ENCODE data around the gene LIN28B.
A peak's percentile ranks its signal among the peaks of the same experiment; 100 is the strongest.
"Not testable (repeated sequence)": the region's sequence is repeated elsewhere in the genome, so short reads cannot be mapped to it uniquely, and the experiment has no call there.

The LIN28B gene, protein sequence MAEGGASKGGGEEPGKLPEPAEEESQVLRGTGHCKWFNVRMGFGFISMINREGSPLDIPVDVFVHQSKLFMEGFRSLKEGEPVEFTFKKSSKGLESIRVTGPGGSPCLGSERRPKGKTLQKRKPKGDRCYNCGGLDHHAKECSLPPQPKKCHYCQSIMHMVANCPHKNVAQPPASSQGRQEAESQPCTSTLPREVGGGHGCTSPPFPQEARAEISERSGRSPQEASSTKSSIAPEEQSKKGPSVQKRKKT

DNA sequence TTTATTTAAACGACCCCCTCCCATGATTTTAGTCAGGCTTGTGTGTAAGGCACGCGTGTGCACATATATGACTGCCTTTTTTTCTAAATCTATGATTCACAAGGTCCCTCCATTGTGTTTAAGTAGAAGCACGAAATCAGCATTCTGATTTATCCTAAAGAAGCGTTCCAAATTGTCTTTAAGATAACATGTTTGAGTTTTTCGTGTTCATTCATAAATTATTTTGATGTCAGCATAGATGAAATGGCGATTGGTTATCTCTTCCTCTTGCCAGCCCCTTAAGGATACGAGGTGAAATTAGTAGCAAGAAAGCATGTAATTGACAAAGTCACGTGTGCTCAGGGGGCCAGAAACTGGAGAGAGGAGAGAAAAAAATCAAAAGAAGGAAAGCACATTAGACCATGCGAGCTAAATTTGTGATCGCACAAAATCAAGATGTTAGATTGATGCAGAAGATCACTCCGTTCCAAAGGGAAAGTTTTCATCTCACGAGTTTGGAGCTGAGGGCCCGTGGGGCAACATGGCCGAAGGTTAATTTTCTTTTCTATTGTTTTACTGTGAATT is at the start of gene LIN28B:
Gene LIN28B (plus strand): TSS at position 377 of the 564 bp plus-strand sequence. CDS start 144 bp downstream, at position 521.
- DNase-seq (ENCODE audit: low spot score) = peak; percentile 92

DNA sequence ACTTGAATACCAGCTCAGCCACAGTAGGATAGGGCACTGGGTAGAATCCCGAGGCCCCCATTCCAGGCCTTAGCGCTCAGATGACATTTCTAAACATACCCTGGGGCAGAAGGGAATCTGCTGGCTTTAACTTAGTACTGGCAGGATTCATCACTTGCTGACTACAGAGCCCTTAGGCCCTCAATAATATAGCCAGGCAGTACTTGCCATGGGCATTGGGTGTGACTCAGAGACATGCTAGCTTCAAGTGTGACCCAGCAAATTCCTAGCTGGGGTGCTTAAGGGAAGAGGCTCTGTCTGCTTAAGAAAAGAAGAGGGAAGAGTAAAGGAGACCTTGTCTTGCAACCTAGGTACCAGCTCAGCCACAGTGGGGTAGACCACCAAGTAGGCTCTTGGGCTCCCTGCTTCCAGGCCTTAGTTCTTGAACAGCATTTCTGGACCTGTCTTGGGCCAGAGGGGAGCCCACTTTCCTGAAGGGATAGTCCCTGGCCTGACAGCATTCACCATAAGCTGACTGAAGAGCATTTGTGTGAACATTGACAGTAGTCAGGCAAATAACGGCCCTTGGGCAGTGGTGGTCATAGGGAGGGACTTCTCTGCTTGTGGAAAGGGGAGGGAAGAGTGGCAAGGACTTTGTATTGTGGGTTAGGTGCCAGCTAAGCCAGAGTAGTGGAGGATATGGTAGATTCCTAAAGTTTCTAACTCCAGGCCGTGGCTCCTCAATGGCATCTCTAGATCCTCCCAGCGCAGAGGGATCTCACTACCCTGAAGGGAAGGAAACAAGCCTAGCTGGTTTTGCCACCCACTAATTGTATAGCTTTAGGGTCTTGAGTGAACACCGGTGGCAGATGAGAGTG is 48.6 kb upstream of the LIN28B start:
- DNase-seq (ENCODE audit: low spot score) = no peak

DNA sequence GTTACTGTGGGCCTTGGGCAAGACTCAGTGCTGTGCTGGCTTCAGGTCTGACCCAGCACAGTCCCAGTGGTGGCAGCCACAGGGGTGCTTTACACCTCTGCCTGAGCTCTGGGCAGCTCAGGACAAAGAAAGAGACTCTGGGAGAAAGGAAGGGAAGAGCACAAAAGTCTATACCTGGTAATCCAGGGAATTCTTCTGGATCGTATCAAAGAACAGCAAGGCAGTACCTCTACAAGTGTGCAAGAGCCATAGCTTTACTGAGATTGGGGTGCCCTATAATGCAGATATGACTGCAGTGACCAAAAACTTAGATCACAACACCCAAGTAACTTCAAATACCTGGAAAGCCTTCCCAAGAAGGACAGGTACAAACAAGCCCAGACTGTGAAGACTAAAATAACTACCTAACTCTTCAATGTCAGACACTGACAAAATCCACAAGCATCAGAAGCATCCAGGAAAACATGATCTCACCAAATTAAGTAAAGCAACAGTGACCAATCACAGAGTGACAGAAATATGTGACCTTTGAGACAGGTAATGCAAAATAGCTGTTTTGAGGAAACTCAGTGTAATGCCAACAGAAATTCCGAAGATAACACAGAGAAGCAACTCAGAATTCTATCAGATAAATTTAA is 47.9 kb upstream of the LIN28B start:
- no peak for DNase-seq (ENCODE audit: low spot score)

DNA sequence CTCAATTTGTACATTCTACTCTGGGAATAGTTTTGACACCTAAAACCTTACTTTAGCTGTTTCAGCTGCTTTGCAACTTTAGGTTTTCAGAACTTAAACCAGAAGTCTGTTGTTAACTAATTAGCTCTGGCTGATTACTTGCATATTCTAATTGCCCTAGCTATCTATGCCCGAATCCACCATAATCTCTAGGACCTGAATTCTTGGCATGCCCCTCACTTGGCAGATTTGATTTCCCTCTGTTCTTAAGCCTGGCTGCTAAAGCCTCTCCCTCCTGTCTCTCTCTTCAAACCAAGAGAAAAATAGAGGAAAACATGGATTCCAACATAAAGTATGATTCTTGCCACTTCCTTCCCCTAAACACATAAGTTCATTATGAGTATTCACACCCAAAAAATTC is 35.0 kb upstream of the LIN28B start:
- no peak for DNase-seq (ENCODE audit: low spot score)

DNA sequence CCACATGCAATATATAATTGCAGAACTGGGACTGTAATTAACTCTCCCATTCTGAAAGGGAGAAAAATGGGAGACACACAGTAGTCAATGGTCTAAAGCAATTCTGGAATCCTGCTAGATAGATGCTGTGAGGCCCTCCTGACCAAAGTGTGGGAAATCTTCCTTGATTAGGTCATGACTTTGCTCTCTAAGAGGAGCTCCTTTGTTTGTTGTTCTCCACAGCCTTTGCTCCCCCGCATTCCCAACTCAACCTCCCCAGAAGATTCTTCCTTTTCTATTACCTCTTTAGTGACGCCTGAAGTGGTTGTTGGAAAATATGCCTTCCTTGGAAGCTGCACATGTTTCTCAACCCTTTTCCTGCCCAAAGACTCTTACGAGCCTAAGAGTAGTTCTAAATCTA is 28.8 kb upstream of the LIN28B start:
- DNase-seq (ENCODE audit: low spot score) = no peak

DNA sequence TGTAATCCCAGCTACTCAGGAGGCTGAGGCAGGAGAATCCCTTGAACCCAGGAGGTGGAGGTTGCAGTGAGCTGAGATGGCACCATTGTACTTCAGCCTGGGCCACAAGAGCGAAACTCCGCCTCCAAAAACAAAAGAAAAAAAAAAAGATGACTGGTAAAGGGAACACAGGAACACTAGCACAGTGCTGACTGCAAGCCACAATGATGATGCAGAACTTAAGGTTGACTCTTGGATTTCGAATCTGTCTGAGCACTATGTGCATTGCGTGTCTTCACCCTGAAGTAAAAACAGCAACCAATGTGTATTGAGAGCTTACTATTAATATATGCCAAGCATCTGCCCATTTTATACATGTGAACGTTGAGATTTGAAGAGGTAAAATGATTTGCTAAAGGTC is 27.6 kb upstream of the LIN28B start:
- DNase-seq (ENCODE audit: low spot score) = no peak

DNA sequence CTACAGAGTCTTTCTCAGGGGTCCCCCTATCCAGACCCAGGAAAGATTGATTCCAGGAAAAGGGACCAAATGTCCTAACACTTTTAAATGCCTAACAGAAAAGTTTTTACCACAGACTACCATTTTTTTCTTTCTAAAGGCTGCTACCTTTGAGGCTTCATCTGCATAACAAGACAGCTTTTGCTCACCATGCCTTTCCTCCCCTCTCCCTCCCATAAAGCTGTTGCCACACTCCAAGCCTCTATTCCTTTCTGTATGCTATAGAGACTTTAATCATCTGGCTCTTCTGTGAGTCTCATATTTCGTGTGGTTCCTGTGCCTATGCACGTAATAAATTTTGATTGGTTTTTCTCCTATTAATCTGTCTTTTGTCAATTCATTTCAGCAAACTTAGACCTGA is 26.0 kb upstream of the LIN28B start:
- no peak for DNase-seq (ENCODE audit: low spot score)

DNA sequence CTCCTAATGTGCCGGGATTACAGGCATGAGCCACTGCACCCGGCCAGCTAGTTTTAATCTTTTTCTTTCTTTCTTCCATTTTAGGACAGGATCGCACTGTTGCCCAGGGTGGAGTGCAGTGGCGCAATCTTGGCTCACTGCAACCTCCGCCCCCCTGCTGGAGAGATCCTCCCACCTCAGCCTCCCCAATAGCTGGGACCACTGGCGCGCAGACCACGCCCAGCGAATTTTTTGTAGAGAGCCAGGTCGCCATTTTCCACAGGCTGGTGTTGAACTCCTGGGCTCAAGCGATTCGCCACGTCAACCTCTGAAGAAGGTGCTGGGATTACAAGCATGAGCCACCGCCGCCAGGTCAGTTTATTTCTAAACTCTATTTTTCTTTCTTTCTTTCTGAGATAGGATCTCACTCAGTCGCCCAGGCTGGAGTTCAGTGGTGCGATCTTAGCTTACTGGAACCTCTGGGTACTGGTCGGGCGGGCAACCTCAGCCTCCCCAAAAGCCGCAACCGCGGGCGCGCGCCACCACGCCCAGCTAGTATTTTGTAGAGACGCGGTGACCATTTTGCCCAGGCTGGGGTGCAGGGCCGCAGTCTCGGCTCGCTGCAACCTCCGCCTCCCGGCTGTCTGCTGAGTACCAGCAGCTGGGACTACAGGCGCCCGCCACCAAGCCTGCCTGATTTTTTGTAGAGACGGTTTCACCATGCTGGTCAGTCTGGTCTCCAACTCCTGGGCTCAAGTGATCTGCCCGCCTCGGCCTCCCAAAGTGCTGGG is 20.0 kb upstream of the LIN28B start:
- DNase-seq (ENCODE audit: low spot score) = no peak

DNA sequence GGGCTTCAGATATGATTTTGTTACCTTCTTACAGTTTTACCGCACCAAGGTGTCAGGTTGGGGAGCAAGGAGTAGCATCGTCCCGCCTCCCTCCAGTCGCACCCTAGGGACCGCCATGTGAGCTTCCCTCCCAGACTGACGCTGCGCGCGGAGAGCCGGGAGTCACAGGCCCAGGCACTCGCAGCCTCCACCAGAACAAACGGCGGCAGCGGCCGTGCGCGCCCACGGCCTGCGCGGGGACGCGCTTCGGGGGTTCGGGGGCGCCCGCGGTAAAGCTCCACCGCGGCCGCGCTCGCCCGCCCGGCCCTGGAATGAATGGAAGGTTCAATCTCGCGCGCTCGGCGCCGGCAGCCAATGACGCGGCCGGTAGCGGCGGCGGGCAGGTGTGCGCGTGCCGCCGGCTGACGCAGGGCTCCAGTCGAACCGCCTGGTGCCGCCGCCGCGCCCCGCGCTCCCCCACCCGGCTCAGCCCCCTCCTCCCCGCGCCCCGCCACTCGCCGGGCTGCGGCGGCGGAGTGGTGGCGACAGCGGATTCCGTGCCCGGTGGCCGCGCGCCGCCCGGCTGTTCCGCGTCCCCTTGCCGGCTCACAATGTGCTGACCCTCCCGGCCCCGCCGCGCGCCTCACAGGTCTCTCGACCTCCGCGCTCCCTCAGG is 16.5 kb upstream of the LIN28B start:
- DNase-seq (ENCODE audit: low spot score) = no peak

DNA sequence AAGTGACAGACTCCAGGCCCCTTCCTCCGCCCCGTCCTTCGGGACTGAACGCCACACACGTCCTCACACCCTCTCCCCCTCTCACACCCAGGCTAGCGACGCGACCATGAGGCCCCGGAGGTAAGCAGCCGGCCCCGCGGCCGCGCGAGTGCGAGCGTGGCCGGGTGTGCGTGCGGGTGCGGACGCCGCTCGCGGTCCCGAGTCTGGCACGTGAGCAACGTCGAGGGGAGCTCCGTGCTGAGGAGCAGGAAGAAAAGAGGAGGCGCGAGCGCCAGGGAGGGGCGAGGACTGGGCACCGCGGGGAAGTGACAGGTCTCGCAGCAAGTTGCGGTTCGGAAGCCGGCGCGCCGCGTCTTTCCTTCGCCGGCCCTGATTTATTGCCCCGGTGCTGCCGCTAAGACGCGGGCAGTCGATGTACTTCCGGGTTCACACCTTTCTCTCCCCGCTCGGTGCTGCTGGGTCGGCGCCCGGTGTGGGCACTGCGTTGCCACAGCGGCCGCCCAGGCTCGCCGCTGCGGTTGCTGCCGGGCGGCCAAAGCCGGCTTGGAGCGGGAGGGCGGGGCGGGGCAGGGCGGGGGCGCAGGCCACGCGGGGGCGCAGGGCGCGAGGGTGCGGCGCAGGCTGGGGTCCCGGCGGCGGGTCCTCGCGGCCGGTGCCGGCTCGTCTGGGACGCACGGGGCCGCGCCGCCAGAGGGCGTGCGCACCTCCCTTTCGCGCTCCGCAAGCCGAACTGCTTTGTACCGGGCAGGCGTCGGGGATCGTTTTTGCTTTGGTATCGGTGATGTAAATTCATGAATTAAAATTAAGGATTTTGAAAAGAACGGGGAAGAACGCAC is 15.8 kb upstream of the LIN28B start:
- DNase-seq (ENCODE audit: low spot score) = no peak

DNA sequence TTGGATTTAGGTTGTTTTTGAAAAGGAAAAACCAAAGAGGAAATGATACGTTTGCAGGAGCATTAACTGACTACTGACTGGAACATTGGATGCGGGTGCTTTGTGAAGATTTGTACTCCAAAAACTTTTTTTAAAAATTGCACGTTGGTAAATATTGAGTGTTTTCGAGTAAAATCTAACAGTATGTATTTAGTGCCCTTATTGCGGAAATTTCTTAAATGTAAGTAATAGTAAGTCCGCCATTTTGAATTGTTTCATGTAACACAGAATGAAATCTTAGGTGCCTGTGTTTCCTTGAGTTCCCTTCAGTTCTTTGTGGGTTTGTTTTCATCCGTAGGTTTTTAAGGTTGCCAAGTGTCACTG is 15.2 kb upstream of the LIN28B start:
- no peak for DNase-seq (ENCODE audit: low spot score)

DNA sequence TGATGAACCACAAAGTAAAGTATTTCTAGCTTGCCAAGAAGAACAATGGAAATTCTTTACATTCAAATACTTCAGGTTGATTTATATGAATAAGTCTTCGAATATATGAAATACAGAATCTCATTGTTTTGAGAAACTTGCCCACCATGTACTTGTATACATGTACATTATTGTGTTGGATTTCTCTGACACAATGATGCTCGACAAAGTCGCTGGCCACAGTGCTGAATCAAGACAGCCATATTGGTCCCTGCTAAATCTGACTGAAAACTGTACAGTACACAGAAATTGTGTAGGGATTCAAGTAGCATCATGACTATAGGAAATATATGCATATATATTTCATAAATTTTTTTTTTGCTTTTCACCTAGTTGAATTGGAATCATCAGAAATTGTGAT is 13.1 kb upstream of the LIN28B start:
- DNase-seq (ENCODE audit: low spot score) = peak; percentile 32

DNA sequence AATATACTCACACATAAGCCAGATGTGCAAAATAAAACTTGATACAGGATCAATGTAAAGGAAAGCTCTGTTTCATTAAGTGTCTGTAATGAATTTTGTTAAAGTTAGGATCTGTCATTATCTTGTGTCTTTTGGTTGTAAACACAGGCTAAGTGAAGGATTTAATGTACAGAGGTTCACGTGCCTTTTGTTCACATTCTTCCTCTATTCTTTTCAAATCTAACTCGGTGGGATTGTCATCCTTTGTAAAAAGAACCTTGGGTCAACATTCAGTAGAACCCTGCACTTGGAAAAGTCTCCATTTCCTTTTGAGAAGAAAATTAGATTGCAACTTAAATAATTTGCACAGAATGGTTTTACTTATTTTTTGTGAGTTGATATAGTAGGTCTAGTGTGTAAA is 7.7 kb upstream of the LIN28B start:
- no peak for DNase-seq (ENCODE audit: low spot score)

DNA sequence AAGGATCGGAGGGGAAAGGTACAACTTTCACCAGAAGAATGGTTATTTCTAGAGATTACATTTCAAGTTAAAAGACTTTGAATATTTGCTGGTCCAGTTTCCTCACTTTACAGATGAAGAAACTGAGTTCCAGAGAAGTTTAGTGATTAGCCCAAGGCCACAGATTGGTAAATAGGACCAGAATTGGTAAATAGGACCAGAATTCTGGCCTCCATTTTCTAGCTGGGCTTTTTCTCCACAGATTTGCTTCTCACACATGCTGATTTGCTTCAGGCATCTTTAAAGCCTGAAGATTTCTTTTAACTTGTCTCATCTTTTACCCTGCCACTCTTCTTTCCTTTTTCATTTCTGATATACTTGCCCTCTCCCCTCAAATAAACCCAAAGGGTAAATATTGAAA is 5.2 kb upstream of the LIN28B start:
- no peak for DNase-seq (ENCODE audit: low spot score)

DNA sequence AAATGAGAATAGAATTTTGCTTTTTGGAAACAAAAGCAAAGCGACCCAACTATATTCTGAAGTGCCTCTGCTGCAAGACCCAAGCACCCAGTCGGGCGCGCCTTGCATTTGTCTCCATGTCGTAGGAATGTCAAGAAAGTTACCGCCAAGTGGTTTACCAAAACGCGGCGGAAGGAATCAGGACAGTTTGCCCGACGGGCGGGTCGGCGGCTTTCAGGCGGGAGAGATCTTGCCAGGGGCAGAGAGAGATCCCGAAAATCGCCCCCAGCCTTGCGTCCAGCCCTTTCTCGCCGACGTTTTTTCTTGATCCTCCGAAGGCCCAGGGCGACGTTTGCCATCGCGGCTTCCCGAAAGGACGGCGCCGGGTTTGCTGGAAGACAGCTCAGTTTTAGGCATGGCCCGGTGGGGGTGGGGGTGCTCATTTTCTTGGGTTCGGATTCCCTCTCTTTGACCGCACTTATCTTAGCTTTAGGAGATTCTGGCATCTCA is 4.0 kb upstream of the LIN28B start:
- no peak for DNase-seq (ENCODE audit: low spot score)

DNA sequence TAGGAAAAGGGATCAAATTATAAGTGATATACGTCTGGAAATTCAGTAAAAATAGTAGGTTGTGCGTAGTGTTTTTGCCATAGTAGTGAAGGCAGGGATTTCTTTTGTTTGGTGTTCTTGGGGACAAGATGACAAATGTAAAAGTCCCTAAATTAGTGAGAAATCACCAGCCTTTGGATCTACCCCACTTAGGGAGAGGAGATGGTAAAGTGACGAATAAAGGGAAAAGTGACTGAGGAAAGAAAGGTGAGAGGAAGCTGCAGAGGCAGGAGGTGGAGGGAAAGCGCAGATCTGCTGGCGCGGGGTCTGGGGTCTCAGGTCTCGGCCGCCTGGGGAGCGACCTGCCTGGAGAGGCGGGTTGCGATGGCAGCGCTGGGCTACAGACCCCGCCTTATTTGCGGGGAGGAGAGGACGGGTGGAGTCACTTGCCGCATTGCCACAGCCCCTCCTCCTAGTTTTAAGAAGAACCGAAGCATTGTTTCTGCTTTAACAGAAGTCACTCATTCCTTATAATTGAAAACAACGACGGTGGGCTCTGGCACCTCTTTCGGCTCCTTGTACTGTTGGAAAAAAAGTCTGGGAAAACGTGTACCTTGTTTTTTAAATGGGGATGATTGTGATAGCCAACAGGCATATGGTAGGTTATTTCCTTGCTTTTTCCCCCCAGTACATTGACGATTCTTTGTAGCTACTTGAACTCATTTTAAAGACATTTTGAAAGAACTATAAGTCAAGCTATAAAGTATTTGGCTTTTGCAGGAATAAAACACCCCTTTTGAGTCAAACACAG is 3.3 kb upstream of the LIN28B start:
- not testable (repeated sequence) for DNase-seq (ENCODE audit: low spot score)

DNA sequence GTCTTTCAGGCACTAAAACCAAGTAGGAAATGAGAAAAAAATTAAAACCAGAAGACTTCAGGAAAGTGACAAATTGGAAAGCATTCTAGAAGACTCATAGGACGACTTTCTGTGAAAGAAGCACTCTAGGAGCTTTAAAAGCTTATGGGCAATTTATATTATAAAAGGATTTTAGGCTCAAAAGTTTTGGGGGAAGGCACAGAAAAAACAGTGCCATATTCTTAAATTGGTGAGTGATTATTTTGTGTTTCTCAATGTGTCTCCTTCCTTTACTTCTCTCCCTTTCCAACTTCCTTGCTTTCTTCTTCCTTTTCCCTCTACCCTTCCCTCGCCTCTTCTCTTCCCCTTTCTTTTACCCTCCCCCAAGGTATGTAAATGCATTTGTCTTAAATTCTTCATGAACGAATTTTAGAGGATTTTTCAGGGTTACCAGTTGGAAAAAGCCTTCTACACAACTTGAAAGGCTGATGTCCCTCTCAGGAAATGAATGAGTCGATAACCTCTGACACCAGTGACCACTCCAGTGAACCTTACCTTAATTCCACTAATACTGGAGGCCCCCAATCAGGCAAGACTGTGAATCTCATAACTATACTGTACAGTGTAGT is 2.6 kb upstream of the LIN28B start:
- DNase-seq (ENCODE audit: low spot score) = no peak

DNA sequence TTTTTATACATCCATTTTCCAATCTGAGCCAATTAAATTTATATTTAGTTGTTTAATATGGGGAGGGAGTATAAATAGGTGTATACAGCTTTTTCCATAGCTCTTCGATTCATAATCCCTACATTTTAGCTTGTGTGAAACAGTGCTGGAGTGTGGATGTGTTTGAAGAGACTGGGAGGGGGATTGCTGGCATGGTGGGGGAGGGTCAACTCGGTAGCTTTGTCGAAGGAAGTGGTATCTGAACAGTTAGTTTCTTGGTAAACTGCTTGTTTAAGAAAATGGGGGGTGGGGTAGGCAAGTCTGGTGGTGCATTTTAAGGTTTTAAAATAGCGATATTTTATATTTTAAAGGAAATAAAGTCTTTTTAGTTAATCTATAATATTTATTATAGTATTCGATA is 1.4 kb upstream of the LIN28B start:
- DNase-seq (ENCODE audit: low spot score) = peak; percentile 32

All from NAMALWA (cell line).